Measurements from ENCODE around the gene ELF5. TPM values are rescaled to one million over a fixed set of nuclear protein-coding genes. Genes with fewer than 3 reads are reported as not detected.

ELF5 gene
- total RNA-seq, 4 donors from 2014 or later = not detected

GRCh38 chr11:34460278-34460677, 53.3 kb downstream of the ELF5 start:
- no peak for DNase-seq (ENCODE audit: low spot score)
- no peak for TF ChIP-seq CTCF (IDR thresholded peaks at IDR 0.05)
- no peak for ATAC-seq (ENCODE audit: low FRiP score)

DNA sequence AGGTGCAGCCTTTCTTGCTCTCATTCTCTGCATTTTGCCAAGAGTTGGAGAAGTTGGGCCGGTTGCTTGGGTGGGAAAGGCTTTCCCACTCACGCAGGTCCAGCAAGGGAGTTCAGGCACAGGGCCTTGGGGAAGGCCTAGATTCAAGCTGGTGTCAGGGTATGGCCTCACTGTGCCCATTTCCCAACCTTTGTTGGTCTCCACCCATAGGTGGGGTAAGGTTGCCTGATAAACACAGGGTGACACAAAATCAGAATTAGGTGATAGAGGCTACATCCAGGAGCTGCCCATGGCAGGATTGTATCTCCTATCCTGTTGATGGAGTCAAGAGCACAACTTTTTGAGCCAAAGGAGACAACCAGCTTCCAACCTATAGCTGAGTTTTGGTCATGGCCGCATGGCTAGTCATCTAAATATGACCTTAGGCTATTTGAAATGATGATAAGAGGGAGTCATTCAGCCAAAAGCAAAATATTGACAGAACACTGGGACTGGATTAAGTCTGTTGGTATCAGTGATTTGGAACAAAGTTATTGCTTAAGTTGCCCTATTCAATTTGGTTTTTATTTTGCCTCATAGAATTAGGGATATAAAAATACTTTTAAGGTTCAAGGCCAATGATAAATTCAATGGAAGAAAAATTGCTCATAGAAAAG, 54.0 kb downstream of the ELF5 start:
- TF ChIP-seq CTCF (IDR thresholded peaks at IDR 0.05) = no peak
- no peak for DNase-seq (ENCODE audit: low spot score)
- ATAC-seq (ENCODE audit: low FRiP score) = no peak

DNA sequence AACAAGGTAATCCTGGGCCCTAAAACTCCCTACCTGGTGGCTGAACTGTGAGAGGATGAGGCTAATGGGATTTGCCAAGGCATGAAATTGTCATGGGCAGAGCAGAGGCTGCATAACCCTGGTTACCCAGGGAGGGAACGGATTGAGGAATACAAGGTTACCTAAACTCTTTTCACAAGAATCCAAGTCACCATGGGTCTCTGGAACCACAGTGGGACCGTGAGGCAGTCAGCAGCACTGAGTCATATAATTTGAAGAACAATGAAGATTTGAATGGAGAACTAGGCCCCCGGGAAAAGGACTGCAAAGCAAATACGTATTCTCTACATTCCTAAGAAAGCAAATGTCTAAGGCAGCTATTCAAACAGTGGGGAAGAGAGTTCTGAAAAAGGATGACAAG, 55.1 kb downstream of the ELF5 start:
- no peak for DNase-seq (ENCODE audit: low spot score)
- no peak for TF ChIP-seq CTCF (IDR thresholded peaks at IDR 0.05)
- ATAC-seq (ENCODE audit: low FRiP score) = no peak

- no peak for TF ChIP-seq CTCF (IDR thresholded peaks at IDR 0.05)
- DNase-seq (ENCODE audit: low spot score) (no peak), ATAC-seq (ENCODE audit: low FRiP score) (no peak)
These were observed 56.0 kb downstream of the ELF5 start for GRCh38 chr11:34457607-34458006.

DNA sequence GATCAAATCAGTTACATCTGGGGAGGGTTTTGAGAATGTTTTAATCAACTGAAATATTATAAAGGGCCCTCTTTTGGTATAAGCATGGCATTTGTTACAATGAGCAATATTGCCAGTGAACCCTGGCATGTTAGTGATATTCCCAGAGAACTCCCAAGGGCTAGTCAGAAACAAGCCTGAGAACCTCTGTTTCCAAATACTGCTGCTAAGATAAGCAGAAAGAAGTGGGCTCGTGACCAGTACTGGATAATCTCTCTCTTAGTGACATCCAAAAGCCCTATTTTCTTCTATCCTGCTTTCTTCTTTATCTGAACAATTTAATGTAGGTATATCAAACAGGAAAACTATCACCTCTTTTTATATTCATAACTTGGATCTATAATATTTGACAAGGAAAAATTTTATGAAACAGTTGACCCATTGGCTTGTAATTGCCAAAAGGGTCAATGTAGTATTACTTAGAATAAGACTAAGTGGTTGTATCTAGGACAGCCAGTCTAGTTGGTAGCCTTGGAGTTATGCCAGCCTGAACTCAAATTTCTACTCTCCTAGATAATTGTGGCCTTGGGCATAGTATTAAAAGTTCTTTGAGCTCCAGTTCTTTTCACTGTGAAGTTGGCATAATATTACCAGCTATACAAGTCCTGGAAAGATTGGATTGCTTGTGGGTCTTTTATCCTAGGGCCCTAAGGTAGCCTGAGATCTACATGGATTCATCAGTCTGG, 59.1 kb downstream of the ELF5 start:
- ATAC-seq (ENCODE audit: low FRiP score) (no peak), DNase-seq (ENCODE audit: low spot score) (no peak)
- no peak for TF ChIP-seq CTCF (IDR thresholded peaks at IDR 0.05)

GRCh38 chr11:34451053-34451452, 62.5 kb downstream of the ELF5 start:
- no peak for TF ChIP-seq CTCF (IDR thresholded peaks at IDR 0.05)
- DNase-seq (ENCODE audit: low spot score) (no peak), ATAC-seq (ENCODE audit: low FRiP score) (no peak)

- ATAC-seq (ENCODE audit: low FRiP score) (no peak), DNase-seq (ENCODE audit: low spot score) (no peak)
- no peak for TF ChIP-seq CTCF (IDR thresholded peaks at IDR 0.05)
These were observed 64.6 kb downstream of the ELF5 start for GRCh38 chr11:34449013-34449412.

All from omental fat pad (tissue), 4 donors.